ENCODE measurements around the gene RAI2.

GRCh38 chrX:17759990-17760389 lies 101.1 kb downstream of the RAI2 start:
- TF ChIP-seq CTCF (IDR thresholded peaks at IDR 0.05) (no peak), POLR2A (IDR thresholded peaks at IDR 0.05) (no peak)

Data from uterus (tissue), 2 donors.